Suprapubic skin (tissue), 3 donors: ENCODE data around the gene TMED10.

Experiments used
- CTCF ChIP-seq, 2 donors: fragments of 200-600 bp in 1 of 2; fragments of 450-650 bp in 1 of 2; sonication (generic) in 1 of 2; IDR thresholded peaks; one replicate each; pipeline ENCODE4 v1.5.1; 2016 to 2019; ENCODE audit warnings: antibody characterized with exemption in 2 of 2, mild to moderate bottlenecking in 1 of 2, moderate library complexity in 1 of 2
- POLR2A ChIP-seq, 2 donors: fragments of 450-650 bp; IDR thresholded peaks; one replicate each; pipeline ENCODE4 v1.6.1; 2017; ENCODE audit warnings: antibody characterized with exemption in 2 of 2, mild to moderate bottlenecking in 2 of 2, moderate library complexity in 2 of 2

- TF ChIP-seq CTCF (IDR thresholded peaks at IDR 0.05) (no peak), POLR2A (IDR thresholded peaks at IDR 0.05) (no peak)
These were observed 37.9 kb downstream of the TMED10 start for GRCh38 chr14:75138492-75138891.
